Prostate gland (tissue), 2 donors: Measurements from ENCODE around the gene POU2AF1. TPM values are rescaled to one million over a fixed set of nuclear protein-coding genes. Genes with fewer than 3 reads are reported as not detected.

Experiments
- DNase-seq: peaks from one replicate; pipeline ENCODE4 v3.0.0-alpha.2; 2019; ENCODE audit warnings: low spot score
- H3K27ac ChIP-seq, 2 donors: fragments of 200-600 bp; sonication (generic); 2 replicates each; pipeline ENCODE4 v1.5.1; 2017 to 2019
- H3K27me3 ChIP-seq: fragments of 200-600 bp; sonication (generic); replicated peaks from 2 replicates; pipeline ENCODE4 v1.5.1; 2019; ENCODE audit not compliant: insufficient read depth
- H3K36me3 ChIP-seq, 2 donors: fragments of 200-600 bp; sonication (generic); 1 replicate in 1 of 2; 2 replicates in 1 of 2; pipeline versions ENCODE4 v1.5.1 to v1.8.1; 2017 to 2019
- H3K4me1 ChIP-seq: fragments of 200-600 bp; sonication (generic); replicated peaks from 2 replicates; pipeline ENCODE4 v1.5.1; 2019
- H3K4me3 ChIP-seq, 2 donors: fragments of 200-600 bp; sonication (generic); 2 replicates each; pipeline ENCODE4 v1.5.1; 2017 to 2019
- H3K9me3 ChIP-seq: fragments of 200-600 bp; sonication (generic); 2 replicates; pipeline ENCODE4 v1.5.1; 2017
- POLR2A ChIP-seq: fragments of 450-650 bp; IDR thresholded peaks from one replicate; pipeline ENCODE4 v1.6.1; 2016; ENCODE audit warnings: antibody characterized with exemption, mild to moderate bottlenecking
- POLR2AphosphoS5 ChIP-seq: sonication (generic); formaldehyde crosslinking; IDR thresholded peaks from one replicate; pipeline ENCODE4 v1.6.1; 2017; ENCODE audit warnings: antibody characterized with exemption
- WGBS: methylation state at CpG from one replicate; pipeline ENCODE4 v1.1.5; 2018; 5-methylcytosine and 5-hydroxymethylcytosine counted together
- intact Hi-C: fragments of 100-400 bp; cut with DNase I; formaldehyde crosslinking; loops from one replicate; pipeline ENCODE4 v1.14.2; 2022
- total RNA-seq, 2 donors: library from RNA; depleted of rRNA; stranded (reverse); fragments of >200 nt; gene quantifications; one replicate each; pipeline ENCODE4 v1.1.0, GENCODE V29; 2016
- TF ChIP-seq, protein P1 (sequence below), 4 experiments: fragments of 200-600 bp in 2 of 4; fragments of 450-650 bp in 2 of 4; sonication (generic) in 2 of 4; IDR thresholded peaks; 1 replicate in 3 of 4; 2 replicates in 1 of 4; pipeline ENCODE4 v1.5.1; 2016 to 2019; ENCODE audit warnings: antibody characterized with exemption in 4 of 4, mild to moderate bottlenecking in 2 of 4, moderate library complexity in 2 of 4

Gene POU2AF1
- total RNA-seq, 2 donors from 2014 or later = 0.74 to 1.5 TPM

DNA sequence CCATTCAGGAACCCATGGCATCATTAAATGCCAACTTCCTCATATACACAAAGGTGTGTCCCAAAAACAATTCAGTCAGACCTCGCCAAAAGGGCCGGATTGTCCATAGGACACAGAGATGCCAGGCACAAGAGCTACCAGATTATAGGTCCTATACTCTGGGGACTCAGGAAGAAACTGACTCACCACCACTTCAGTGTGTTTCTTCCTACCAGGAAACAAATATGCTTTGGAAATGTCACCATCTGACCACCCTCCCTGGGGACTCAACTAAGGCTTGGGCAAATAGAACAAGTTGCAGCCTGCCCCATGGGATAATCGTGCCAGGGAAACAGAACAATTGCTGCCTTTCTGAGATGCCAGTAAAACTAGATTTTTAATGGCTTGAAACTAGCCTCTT is 69.0 kb downstream of the POU2AF1 start:
- no peaks in the 10 kb centered on the region for H3K4me1 ChIP-seq
- peak; percentile 80 for DNase-seq

DNA sequence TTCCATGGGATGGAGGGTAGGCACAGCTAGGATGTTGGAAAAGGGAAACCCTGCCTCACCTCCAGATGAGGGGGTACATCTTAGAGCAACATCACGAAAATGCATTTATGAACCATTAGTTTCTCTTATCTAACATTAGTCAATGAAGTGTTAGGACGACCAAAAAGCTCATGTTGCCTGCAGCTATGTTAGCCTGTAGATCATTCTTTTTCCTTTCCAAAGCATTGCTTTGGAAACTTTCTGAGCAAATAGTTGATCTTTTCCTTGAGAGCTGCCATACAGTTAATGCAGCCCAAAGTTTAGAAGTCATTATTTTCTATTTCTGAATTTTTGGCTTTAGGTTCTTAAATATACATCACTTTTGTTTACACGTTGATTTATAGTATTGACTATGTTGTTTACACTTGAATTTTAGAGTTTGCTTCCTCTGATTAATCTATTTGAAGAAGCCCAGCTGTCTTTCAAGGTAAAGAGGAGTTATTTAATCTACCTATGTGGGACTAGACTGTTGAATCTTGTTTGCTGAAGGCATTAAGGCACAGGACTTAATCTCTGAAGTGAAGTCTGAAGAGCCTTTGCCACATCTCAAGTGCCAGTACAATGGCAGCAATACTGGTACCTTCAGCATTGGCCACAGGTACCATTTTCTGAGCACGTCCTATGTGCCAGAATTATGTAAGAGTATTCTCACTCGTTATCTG is 69.7 kb downstream of the POU2AF1 start:
- DNase-seq = no peak
- H3K9me3 ChIP-seq = no peaks in the 10 kb centered on the region
- no peak overlapping the region for H3K4me3 ChIP-seq
- H3K27me3 ChIP-seq = no peaks in the 10 kb centered on the region
- 61% methylated on average over 5 of the region's 5 CpGs for WGBS
- peak overlapping the region; percentile 8 to 60 for H3K27ac ChIP-seq
- TF ChIP-seq POLR2AphosphoS5 (no peak), POLR2A (no peak)
- TF ChIP-seq, protein P1, sequence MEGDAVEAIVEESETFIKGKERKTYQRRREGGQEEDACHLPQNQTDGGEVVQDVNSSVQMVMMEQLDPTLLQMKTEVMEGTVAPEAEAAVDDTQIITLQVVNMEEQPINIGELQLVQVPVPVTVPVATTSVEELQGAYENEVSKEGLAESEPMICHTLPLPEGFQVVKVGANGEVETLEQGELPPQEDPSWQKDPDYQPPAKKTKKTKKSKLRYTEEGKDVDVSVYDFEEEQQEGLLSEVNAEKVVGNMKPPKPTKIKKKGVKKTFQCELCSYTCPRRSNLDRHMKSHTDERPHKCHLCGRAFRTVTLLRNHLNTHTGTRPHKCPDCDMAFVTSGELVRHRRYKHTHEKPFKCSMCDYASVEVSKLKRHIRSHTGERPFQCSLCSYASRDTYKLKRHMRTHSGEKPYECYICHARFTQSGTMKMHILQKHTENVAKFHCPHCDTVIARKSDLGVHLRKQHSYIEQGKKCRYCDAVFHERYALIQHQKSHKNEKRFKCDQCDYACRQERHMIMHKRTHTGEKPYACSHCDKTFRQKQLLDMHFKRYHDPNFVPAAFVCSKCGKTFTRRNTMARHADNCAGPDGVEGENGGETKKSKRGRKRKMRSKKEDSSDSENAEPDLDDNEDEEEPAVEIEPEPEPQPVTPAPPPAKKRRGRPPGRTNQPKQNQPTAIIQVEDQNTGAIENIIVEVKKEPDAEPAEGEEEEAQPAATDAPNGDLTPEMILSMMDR (IDR thresholded peaks at IDR 0.05) = no peak
- H3K36me3 ChIP-seq = no peaks in the 10 kb centered on the region
- H3K4me1 ChIP-seq = no peaks in the 10 kb centered on the region
- intact Hi-C loops = no loop called here

More for the DNA sequence above, 69.0 kb downstream of the POU2AF1 start:
- H3K27me3 ChIP-seq = no peaks in the 10 kb centered on the region
- no peak overlapping the region for H3K4me3 ChIP-seq
- peak; percentile 68 for TF ChIP-seq POLR2AphosphoS5
- TF ChIP-seq POLR2A = no peak
- no peaks in the 10 kb centered on the region for H3K36me3 ChIP-seq
- 43% methylated on average over 3 of the region's 3 CpGs for WGBS
- H3K27ac ChIP-seq = peak overlapping the region; percentile 48 to 60
- H3K9me3 ChIP-seq = no peaks in the 10 kb centered on the region
- intact Hi-C loops = no loop called here

DNA sequence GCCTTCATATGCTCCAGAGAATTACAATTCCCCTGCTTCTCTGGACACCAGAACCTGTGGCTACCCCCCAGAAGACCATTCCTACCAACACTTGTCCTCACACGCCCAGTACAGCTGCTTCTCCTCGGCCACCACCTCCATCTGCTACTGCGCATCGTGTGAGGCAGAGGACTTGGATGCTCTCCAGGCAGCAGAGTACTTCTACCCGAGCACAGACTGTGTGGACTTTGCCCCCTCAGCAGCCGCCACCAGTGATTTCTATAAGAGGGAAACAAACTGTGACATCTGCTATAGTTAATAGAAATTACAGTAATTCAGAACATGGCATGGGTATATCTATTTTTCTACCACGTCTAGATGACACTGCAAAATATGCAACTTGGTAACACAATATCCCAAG is 70.9 kb downstream of the POU2AF1 start:
- no peaks in the 10 kb centered on the region for H3K27me3 ChIP-seq
- DNase-seq = no peak
- no peak overlapping the region for H3K4me3 ChIP-seq
- TF ChIP-seq, protein P1 (IDR thresholded peaks at IDR 0.05) = no peak
- no peak for TF ChIP-seq POLR2AphosphoS5
- TF ChIP-seq POLR2A = no peak
- H3K4me1 ChIP-seq = no peaks in the 10 kb centered on the region
- H3K27ac ChIP-seq = peak overlapping the region in 1 of 2 donors; percentile 2
- intact Hi-C loops = no loop called here
- WGBS = 50% methylated on average over 7 of the region's 7 CpGs
- no peaks in the 10 kb centered on the region for H3K9me3 ChIP-seq
- no peaks in the 10 kb centered on the region for H3K36me3 ChIP-seq

DNA sequence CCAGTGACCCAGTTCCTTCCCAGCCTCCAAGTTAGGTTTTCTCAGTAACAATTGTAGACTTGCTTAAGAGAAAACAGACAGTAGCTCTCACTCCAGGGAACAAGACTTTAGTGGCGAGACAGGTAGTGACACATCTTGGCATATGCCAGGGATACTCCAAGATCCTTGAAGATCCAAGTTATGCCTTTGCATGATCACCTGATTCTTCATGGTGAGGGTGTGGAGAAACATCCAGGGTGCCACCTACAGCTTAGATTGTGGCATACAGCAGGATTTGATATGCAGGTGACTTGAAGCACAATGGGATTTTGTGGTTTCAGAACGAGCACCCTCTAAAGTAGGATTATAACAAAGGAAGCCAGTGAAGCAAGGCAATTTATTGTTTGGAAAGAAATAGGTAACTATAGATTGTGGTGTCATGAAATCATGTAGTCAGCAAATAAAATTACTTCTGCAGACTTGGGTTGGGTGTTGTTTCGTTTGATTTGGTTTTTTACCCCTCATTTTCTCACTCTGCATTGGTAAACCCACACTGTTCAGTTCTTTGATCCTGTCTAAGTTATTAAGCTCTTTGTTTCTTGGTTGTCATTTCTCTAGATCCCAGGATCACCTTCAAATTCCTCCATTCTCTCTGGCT is 71.5 kb downstream of the POU2AF1 start:
- H3K4me1 ChIP-seq = no peaks in the 10 kb centered on the region
- H3K27ac ChIP-seq = peak overlapping the region in 1 of 2 donors; percentile 2
- TF ChIP-seq POLR2AphosphoS5 (no peak), POLR2A (no peak)
- TF ChIP-seq, protein P1 (IDR thresholded peaks at IDR 0.05) = no peak
- intact Hi-C loops = no loop called here
- no peaks in the 10 kb centered on the region for H3K27me3 ChIP-seq
- H3K36me3 ChIP-seq = no peaks in the 10 kb centered on the region
- no peak for DNase-seq
- no peak overlapping the region for H3K4me3 ChIP-seq
- no peaks in the 10 kb centered on the region for H3K9me3 ChIP-seq
- 68% methylated on average over 3 of the region's 3 CpGs for WGBS

DNA sequence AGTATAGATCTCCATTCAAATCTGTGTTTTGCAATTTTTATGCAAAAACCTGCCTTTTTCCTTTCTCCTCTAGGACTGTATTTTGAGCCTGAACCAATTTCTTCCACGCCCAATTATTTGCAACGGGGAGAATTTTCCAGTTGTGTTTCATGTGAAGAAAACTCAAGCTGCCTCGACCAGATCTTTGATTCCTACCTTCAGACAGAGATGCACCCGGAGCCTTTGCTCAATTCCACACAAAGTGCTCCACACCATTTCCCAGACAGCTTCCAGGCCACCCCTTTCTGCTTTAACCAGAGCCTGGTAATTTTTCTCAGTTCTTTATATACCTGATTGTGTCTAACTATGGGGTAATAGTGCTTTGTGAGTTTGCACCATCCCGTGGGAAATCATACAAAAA is 72.8 kb downstream of the POU2AF1 start:
- WGBS = 66% methylated on average over 5 of the region's 5 CpGs
- H3K4me3 ChIP-seq = no peak overlapping the region
- TF ChIP-seq POLR2AphosphoS5 (no peak), POLR2A (no peak)
- TF ChIP-seq, protein P1 (IDR thresholded peaks at IDR 0.05) = no peak
- H3K27ac ChIP-seq = peak overlapping the region; percentile 55 to 64
- no peaks in the 10 kb centered on the region for H3K27me3 ChIP-seq
- H3K9me3 ChIP-seq = no peaks in the 10 kb centered on the region
- no peaks in the 10 kb centered on the region for H3K4me1 ChIP-seq
- no peaks in the 10 kb centered on the region for H3K36me3 ChIP-seq
- no peak for DNase-seq
- intact Hi-C loops = no loop called here
